Activated naive CD4-positive, alpha-beta T cell treated with anti-CD3 and anti-CD28 coated beads, Interleukin-2, amount 50 U/mL, for 24 hours (primary cell): ENCODE results near the gene FAM156A.
A peak's percentile ranks its signal among the peaks of the same experiment; 100 is the strongest.
"Not testable (repeated sequence)": the region's sequence is repeated elsewhere in the genome, so short reads cannot be mapped to it uniquely, and the experiment has no call there.

Experiments
- H3K27ac Mint-ChIP-seq: one replicate; pipeline ENCODE4 v1.8.0; 2021; ENCODE audit warnings: mild to moderate bottlenecking, mixed read lengths
- H3K27me3 Mint-ChIP-seq: one replicate; pipeline ENCODE4 v1.8.0; 2021; ENCODE audit warnings: mixed read lengths
- H3K36me3 Mint-ChIP-seq: one replicate; pipeline ENCODE4 v1.8.0; 2021; ENCODE audit warnings: mixed read lengths
- H3K4me1 Mint-ChIP-seq: one replicate; pipeline ENCODE4 v1.8.0; 2021; ENCODE audit warnings: mixed read lengths
- H3K4me3 Mint-ChIP-seq: one replicate; pipeline ENCODE4 v1.8.0; 2021; ENCODE audit warnings: mild to moderate bottlenecking, mixed read lengths
- H3K9me3 Mint-ChIP-seq: one replicate; pipeline ENCODE4 v1.8.0; 2021; ENCODE audit warnings: mixed read lengths

Gene FAM156A

DNA sequence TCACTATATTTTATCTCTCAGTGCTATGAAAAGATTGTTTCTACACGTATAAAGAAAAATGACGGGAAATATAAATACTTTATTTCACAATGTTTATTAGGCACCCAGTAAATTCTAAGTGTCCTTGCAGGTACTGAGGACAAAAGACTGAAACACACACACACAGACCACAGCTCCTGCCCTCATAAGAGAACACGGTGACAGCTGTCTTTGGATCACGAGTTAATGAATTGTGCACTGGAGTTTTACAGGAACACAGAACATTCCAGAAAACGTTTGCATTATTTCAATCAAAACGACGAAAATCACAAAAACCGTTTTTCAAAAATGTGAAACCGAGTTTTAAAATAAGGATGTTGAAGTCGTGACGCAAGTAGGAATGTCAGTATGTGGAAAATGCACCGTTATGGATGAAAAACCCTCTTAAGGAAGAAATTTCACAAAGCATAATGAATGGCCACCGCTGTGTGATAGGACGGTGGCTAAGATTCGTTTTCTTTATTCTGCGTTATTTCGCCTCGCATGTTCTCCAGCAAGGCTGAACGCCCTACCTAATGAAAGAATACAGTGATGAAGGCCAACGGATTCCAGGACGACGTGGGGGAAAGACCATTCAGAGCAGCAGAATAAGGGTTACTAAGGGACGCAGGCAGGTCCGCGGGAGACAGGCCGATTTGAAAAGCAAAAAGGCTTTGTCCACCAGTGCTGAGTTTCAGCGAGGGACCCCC lies 24.2 kb downstream of the FAM156A start:
- Mint-ChIP-seq H3K4me3 (peak overlapping the region; percentile 90), H3K27me3 (no peaks in the 10 kb centered on the region), H3K36me3 (no peaks in the 10 kb centered on the region), H3K9me3 (no peaks in the 10 kb centered on the region), H3K4me1 (peaks cover 4% of the 10 kb centered on the region), H3K27ac (peak overlapping the region; percentile 97)

DNA sequence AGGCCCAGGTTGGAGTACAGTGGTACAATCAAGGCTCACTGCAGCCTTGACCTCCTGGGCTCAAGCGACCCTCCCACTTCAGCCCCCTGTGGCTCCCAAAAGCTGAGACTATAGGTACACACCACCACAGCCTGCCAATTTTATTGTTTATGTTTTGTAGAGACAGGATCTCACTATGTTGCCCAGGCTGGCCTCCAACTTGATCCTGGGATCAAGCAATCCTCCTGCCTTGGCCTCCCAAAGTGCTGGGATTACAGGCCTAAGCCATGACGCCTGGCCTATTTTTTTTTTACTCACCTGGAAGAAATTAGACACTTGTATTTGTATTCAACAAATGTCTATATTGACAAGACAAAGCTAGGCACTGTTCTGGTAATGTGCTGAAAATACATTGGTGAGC lies 25.1 kb downstream of the FAM156A start:
- Mint-ChIP-seq H3K27ac (no peak overlapping the region), H3K9me3 (no peaks in the 10 kb centered on the region), H3K4me3 (no peak overlapping the region), H3K27me3 (no peaks in the 10 kb centered on the region), H3K4me1 (peaks cover 4% of the 10 kb centered on the region), H3K36me3 (no peaks in the 10 kb centered on the region)

DNA sequence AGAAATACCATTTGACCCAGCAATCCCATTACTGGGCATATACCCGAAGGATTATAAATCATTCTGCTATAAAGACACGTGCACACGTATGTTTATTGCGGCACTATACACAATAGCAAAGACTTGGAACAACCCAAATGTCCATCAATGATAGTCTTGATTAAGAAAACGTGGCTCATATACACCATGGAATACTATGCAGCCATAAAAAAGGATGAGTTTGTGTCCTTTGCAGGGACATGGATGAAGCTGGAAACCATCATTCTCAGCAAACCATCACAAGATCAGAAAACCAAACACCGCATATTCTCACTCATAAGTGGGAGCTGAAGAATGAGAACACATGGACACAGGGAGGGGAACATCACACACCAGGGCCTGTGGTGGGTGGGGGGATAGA lies 28.1 kb downstream of the FAM156A start:
- H3K9me3 Mint-ChIP-seq, H3K27me3 Mint-ChIP-seq, H3K36me3 Mint-ChIP-seq, H3K4me3 Mint-ChIP-seq, H3K4me1 Mint-ChIP-seq, H3K27ac Mint-ChIP-seq: not testable (repeated sequence)

DNA sequence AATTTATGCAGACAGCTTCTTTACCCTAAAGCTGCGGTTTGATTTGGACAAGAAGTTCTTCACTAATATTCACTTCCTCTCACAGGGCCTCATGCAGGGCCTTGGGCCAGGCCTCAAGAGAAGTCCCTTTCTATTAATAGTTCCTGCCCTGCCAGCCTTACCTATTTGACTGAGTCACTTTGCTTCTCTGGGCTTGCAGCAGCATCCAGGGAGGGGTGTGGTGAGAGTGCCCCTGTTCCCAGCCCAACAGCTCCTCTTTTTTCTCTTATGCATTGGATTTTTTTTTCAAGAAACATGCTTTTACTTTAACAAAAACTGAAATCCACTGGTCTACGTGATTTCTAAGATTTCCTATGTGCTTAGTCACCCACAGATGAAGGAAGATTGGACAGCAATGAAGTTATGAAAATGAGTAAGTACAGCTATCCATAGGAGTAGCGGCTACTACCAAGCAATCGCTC lies 34.5 kb downstream of the FAM156A start:
- Mint-ChIP-seq H3K4me1 (peaks cover 8% of the 10 kb centered on the region), H3K36me3 (no peaks in the 10 kb centered on the region), H3K27me3 (no peaks in the 10 kb centered on the region), H3K4me3 (no peak overlapping the region), H3K9me3 (no peaks in the 10 kb centered on the region), H3K27ac (no peak overlapping the region)

DNA sequence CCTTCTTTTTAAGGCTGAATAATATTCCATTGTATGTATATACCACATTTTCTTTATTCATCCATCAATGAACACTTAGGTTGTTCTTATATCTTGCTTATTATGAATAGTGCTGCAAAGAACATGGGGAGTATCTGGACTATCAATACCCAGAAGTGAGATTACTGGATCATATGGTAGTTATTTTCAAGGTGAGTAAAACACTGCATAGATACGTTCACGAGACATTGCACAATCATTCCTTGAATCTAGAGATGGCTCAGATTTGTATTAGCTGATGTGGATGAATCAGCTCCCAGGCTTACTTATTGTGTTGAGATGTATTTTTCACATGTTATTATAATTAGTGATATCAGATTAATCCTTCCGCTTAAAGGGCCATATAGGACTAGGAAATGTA lies 43.6 kb downstream of the FAM156A start:
- not testable (repeated sequence) for H3K9me3 Mint-ChIP-seq, H3K27me3 Mint-ChIP-seq, H3K36me3 Mint-ChIP-seq, H3K4me3 Mint-ChIP-seq, H3K4me1 Mint-ChIP-seq, H3K27ac Mint-ChIP-seq

DNA sequence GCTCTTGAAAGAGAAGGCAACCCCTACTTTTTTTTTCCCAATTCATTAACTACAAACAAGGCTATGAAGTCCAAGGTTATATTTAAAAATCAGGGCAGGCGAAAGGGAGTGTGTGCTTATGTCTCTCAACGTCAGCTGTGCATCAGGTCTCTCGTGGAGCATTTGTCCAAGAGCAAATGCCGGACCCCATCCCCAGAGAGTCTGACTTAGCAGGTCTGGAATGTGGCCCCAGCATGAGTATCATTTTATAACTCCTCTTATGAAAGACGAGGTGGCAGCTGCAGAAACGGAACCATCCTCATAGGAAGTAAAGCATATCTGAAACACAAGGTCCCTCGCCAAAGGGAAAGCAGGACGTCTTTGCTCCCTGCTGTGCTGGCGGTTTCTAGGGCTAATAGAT lies 44.6 kb downstream of the FAM156A start:
- not testable (repeated sequence) for H3K4me1 Mint-ChIP-seq, H3K27me3 Mint-ChIP-seq, H3K4me3 Mint-ChIP-seq, H3K27ac Mint-ChIP-seq, H3K9me3 Mint-ChIP-seq, H3K36me3 Mint-ChIP-seq

DNA sequence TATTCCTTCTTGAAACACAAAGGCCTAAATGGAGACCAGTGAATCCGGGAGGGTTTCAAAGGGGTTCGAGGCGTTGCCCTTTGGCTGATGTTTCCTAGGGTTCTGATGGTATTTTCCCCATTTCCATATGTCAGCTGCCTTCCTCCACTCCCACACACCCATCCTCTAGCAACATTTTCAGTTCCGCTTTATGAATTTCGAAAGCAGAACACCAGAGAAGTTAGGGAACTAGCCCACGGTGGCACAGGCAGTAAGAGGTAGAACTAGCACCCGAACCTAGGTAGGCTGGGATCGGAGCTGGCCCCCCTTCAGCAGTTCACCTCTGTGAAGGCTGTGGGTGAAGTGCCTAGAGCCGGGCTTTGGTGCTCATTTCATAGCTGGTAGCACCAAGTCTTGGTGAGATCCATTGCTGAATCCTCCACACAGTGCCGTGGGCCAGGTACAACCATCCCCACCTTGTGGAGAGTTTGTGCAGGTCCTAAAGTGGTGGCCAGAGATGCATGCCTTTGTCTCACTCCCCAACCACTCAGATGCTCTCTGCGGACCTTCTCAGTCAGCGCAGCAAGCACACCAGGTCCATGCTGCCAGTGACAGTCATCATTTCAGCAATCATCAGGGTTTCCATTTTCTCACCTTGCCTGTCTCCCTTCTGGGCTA lies 48.9 kb downstream of the FAM156A start:
- not testable (repeated sequence) for H3K9me3 Mint-ChIP-seq, H3K4me3 Mint-ChIP-seq, H3K4me1 Mint-ChIP-seq, H3K36me3 Mint-ChIP-seq, H3K27me3 Mint-ChIP-seq, H3K27ac Mint-ChIP-seq

DNA sequence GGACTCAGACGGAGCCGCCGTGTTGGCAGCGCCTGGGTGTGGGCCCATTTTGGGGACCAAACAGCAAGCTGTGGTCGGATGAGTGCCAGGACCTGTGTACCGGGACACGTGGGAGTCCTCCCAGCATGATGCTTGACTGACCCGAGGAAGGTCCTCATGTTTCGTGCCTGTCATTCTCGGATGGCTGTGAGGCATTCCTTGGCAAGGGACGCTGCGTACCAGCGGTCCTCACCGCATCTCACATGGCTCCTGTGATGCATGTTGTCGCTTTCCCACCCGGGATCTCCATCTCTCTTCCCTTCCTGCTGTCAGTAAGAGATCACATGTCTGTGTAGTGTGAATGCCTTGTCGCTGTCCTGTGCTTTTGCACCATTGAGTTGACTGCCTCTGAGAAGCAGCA lies 50.4 kb downstream of the FAM156A start:
- H3K27ac Mint-ChIP-seq, H3K4me3 Mint-ChIP-seq, H3K4me1 Mint-ChIP-seq, H3K27me3 Mint-ChIP-seq, H3K36me3 Mint-ChIP-seq, H3K9me3 Mint-ChIP-seq: not testable (repeated sequence)

DNA sequence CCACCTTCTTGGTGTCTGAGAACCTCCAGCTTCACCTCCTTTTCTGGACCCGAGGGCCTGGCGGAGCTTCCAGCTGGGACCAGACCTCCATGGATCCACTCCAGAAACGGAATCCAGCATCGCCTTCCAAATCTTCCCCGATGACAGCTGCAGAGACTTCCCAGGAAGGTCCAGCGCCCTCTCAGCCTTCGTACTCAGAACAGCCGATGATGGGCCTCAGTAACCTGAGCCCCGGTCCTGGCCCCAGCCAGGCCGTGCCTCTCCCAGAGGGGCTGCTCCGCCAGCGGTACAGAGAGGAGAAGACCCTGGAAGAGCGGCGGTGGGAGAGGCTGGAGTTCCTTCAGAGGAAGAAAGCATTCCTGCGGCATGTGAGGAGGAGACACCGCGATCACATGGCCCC lies 51.2 kb downstream of the FAM156A start:
- not testable (repeated sequence) for H3K27ac Mint-ChIP-seq, H3K4me3 Mint-ChIP-seq, H3K9me3 Mint-ChIP-seq, H3K4me1 Mint-ChIP-seq, H3K36me3 Mint-ChIP-seq, H3K27me3 Mint-ChIP-seq

DNA sequence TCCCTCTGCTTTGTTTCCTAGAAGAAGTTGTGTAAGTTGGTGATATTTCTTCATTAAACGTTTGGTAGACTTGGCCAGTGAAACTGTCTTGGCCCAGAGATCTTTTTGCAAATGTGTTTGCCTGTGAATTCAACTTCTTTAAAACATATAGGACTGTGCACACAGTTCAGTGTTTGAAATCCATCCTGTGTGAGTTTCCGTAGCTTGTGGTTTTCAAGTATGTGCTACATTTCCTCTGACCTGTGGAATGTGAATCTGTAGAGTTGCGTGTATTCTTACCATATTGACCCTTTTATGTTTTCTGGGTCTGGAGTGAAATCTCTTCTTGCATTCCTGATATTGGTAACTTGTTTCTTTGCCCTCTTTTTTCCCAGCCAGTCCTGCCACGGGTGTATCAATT lies 52.2 kb downstream of the FAM156A start:
- H3K4me3 Mint-ChIP-seq, H3K36me3 Mint-ChIP-seq, H3K27ac Mint-ChIP-seq, H3K27me3 Mint-ChIP-seq, H3K9me3 Mint-ChIP-seq, H3K4me1 Mint-ChIP-seq: not testable (repeated sequence)

DNA sequence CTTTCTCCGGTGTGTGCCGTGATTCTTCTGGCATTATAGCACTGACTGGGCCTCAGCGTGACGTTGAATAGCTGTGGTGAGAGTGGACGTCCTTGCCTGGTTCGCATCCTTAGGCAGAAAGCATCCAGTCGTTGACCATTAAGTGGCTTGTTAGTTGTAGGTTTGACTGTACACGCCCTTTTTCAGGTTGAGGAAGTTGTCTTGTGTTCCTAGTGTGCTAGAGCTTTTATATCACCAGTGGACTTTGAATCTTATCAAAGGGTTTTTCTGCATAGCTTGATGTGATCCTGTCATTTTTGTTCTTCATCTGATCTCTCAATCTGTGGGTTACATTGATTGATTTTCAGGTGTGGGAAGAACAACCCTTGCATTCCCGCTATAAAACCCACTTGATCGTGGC lies 52.8 kb downstream of the FAM156A start:
- not testable (repeated sequence) for H3K36me3 Mint-ChIP-seq, H3K9me3 Mint-ChIP-seq, H3K4me3 Mint-ChIP-seq, H3K4me1 Mint-ChIP-seq, H3K27me3 Mint-ChIP-seq, H3K27ac Mint-ChIP-seq
